Right lobe of liver (tissue), 4 donors: ENCODE measurements around the gene LSM10.

ENCODE experiments used
- POLR2A ChIP-seq: fragments of 450-650 bp; IDR thresholded peaks from one replicate; pipeline ENCODE4 v1.6.1; 2017; ENCODE audit warnings: antibody characterized with exemption, mild to moderate bottlenecking
- TF ChIP-seq, protein P1 (sequence below), 4 donors: fragments of 200-600 bp in 3 of 4; fragments of 450-650 bp in 1 of 4; IDR thresholded peaks; one replicate each; pipeline versions ENCODE4 v1.5.1 to v1.8.0; 2016 to 2022; ENCODE audit warnings: antibody characterized with exemption in 4 of 4, mild to moderate bottlenecking in 2 of 4
- donor health status: DM: no; HTN: no; CAD: no.
- donor health status: DM: no; HTN: no; CAD: no.
- donor health status: DM: no; HTN: yes; CAD: no.

DNA sequence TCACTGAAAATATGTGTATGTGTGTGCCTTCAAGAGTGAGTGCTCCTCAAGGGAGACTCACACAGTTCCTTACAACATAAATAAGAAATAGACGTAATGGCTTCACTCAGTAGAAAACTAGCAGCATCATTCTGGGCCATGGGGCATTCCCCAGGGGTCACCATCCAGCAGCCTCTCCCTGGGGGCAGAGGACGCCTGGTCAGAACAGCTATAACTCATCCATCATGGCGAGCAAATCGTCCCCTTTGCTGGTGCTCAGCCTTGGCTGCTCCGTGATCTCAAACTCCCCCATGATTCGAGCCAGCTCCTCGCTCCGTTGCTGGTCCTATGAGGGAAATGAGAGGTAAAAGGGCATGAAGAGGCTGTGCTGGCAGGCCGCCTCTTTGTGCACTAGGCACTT, 20.2 kb upstream of the LSM10 start:
- TF ChIP-seq, protein P1, sequence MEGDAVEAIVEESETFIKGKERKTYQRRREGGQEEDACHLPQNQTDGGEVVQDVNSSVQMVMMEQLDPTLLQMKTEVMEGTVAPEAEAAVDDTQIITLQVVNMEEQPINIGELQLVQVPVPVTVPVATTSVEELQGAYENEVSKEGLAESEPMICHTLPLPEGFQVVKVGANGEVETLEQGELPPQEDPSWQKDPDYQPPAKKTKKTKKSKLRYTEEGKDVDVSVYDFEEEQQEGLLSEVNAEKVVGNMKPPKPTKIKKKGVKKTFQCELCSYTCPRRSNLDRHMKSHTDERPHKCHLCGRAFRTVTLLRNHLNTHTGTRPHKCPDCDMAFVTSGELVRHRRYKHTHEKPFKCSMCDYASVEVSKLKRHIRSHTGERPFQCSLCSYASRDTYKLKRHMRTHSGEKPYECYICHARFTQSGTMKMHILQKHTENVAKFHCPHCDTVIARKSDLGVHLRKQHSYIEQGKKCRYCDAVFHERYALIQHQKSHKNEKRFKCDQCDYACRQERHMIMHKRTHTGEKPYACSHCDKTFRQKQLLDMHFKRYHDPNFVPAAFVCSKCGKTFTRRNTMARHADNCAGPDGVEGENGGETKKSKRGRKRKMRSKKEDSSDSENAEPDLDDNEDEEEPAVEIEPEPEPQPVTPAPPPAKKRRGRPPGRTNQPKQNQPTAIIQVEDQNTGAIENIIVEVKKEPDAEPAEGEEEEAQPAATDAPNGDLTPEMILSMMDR (IDR thresholded peaks at IDR 0.05): no peak
- TF ChIP-seq POLR2A: no peak
